HFFc6 (cell line): Measurements from ENCODE around the gene HMGN4. TPM values are rescaled to one million over a fixed set of nuclear protein-coding genes. Genes with fewer than 3 reads are reported as not detected.
A peak's percentile ranks its signal among the peaks of the same experiment; 100 is the strongest.
"Not testable (repeated sequence)": the region's sequence is repeated elsewhere in the genome, so short reads cannot be mapped to it uniquely, and the experiment has no call there.

Experiments used
- DNase-seq: peaks from one replicate; pipeline ENCODE4 v3.0.0-alpha.2; 2018
- H3K27ac Mint-ChIP-seq: 2 replicates; pipeline ENCODE4 v1.8.0; 2020; ENCODE audit warnings: mild to moderate bottlenecking, mixed read lengths
- H3K27me3 Mint-ChIP-seq: 2 replicates; pipeline ENCODE4 v1.8.0; 2021; ENCODE audit warnings: mild to moderate bottlenecking, moderate library complexity, mixed read lengths; ENCODE audit not compliant: insufficient read depth
- H3K36me3 Mint-ChIP-seq: 2 replicates; pipeline ENCODE4 v1.8.0; 2021; ENCODE audit warnings: low read depth, mixed read lengths
- H3K4me1 Mint-ChIP-seq: 2 replicates; pipeline ENCODE4 v1.8.0; 2020; ENCODE audit warnings: low read depth, mixed read lengths
- H3K4me3 Mint-ChIP-seq: 2 replicates; pipeline ENCODE4 v1.8.0; 2020; ENCODE audit warnings: mild to moderate bottlenecking, moderate library complexity, mixed read lengths
- H3K9me3 Mint-ChIP-seq: 2 replicates; pipeline ENCODE4 v1.8.0; 2020; ENCODE audit warnings: mild to moderate bottlenecking, mixed read lengths
- total RNA-seq, 6 experiments: library from RNA; stranded (reverse); fragmentation: NEBNext Ultra II Directional; extraction: Animal tissue kit (Norgen Biotek cat#: 25700); gene quantifications; 2 replicates in 1 of 6; 3 replicates in 5 of 6; pipeline ENCODE4 v1.2.3, GENCODE V29; 2021
- TF ChIP-seq, protein P1 (sequence below): fragments of 200-600 bp; sonication (generic); IDR thresholded peaks from 2 replicates; pipeline ENCODE4 v1.5.0; 2021; ENCODE audit warnings: antibody characterized with exemption, mild to moderate bottlenecking

The HMGN4 gene
- total RNA-seq, 6 experiments from 2014 or later, result 42.6 to 55.7 (median 51.8) TPM

DNA sequence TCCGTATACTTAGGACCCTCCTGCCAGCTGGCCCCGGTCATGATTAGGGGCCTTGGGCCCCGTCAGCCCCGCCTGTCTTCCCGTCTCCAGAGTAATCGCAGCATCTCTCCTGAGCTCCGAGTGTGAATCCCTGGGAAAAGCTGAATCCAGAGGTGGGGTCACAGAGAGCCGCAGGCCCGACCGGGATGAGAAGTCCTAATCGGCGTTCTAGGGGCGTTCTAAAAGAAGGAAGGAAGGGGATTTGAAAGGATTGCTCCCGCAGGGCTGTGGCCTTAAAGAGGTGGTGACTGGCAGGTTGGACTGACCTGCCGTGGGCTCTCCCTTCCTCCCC lies 371 bp downstream of the HMGN4 start:
- peaks cover 26% of the 10 kb centered on the region for H3K36me3 Mint-ChIP-seq
- peak overlapping the region; percentile 92 for H3K4me3 Mint-ChIP-seq
- H3K4me1 Mint-ChIP-seq, result peaks cover 51% of the 10 kb centered on the region
- peak overlapping the region; percentile 99 for H3K27ac Mint-ChIP-seq
- H3K27me3 Mint-ChIP-seq, result peaks cover 7% of the 10 kb centered on the region
- DNase-seq, result no peak
- H3K9me3 Mint-ChIP-seq, result no peaks in the 10 kb centered on the region
- TF ChIP-seq, protein P1, sequence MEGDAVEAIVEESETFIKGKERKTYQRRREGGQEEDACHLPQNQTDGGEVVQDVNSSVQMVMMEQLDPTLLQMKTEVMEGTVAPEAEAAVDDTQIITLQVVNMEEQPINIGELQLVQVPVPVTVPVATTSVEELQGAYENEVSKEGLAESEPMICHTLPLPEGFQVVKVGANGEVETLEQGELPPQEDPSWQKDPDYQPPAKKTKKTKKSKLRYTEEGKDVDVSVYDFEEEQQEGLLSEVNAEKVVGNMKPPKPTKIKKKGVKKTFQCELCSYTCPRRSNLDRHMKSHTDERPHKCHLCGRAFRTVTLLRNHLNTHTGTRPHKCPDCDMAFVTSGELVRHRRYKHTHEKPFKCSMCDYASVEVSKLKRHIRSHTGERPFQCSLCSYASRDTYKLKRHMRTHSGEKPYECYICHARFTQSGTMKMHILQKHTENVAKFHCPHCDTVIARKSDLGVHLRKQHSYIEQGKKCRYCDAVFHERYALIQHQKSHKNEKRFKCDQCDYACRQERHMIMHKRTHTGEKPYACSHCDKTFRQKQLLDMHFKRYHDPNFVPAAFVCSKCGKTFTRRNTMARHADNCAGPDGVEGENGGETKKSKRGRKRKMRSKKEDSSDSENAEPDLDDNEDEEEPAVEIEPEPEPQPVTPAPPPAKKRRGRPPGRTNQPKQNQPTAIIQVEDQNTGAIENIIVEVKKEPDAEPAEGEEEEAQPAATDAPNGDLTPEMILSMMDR, result no peak

DNA sequence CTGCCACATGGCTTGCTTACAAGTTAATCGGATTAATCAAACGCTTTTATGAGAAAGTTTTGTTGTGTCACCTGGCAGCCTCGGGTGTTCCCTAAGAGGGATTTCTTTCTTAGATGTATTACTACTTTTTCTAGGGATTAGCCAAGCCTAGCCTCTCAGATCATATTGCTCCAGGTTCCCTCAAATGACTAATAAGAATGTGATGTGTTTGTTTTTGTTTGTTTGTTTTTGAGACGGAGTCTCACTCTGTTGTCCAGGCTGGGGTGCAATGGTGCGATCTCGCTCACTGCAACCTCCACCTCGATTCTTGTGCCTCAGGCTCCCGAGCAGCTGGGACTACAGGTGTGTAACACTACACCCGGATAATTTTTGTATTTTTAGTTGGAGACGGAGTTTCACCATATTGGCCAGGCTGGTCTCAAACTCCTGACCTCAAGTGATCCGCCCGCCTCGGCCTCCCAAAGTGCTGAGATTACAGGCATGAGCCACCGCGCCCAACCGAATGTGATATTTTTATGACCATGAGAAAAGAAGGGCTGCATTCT lies 977 bp downstream of the HMGN4 start:
- peaks cover 45% of the 10 kb centered on the region for H3K4me1 Mint-ChIP-seq
- no peaks in the 10 kb centered on the region for H3K9me3 Mint-ChIP-seq
- peaks cover 7% of the 10 kb centered on the region for H3K27me3 Mint-ChIP-seq
- TF ChIP-seq, protein P1, result no peak
- peak overlapping the region; percentile 92 for H3K4me3 Mint-ChIP-seq
- H3K27ac Mint-ChIP-seq, result peak overlapping the region; percentile 99
- peaks cover 26% of the 10 kb centered on the region for H3K36me3 Mint-ChIP-seq
- no peak for DNase-seq

DNA sequence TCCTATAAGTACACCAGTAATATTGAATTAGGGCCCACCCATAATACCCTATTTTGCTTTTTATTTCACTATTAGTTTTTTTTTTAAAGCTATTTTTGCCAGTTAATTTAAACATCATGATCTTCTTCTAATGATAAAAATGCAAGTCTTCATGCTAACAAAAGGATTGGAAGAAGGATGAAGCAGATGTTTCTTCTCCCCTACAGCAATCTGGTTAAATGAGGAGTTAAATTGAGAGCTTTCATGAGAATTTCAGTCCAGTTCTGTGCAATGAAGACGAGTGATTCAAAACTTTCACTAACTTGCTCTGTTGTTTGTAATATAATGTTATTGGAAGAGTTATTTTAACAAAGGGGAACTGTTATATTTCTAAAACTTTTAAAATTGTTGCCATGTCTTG lies 3.4 kb downstream of the HMGN4 start:
- H3K36me3 Mint-ChIP-seq, result peaks cover 35% of the 10 kb centered on the region
- no peak overlapping the region for H3K27ac Mint-ChIP-seq
- TF ChIP-seq, protein P1, result no peak
- DNase-seq, result no peak
- H3K4me1 Mint-ChIP-seq, result peaks cover 40% of the 10 kb centered on the region
- no peaks in the 10 kb centered on the region for H3K9me3 Mint-ChIP-seq
- H3K27me3 Mint-ChIP-seq, result peaks cover 7% of the 10 kb centered on the region
- no peak overlapping the region for H3K4me3 Mint-ChIP-seq

DNA sequence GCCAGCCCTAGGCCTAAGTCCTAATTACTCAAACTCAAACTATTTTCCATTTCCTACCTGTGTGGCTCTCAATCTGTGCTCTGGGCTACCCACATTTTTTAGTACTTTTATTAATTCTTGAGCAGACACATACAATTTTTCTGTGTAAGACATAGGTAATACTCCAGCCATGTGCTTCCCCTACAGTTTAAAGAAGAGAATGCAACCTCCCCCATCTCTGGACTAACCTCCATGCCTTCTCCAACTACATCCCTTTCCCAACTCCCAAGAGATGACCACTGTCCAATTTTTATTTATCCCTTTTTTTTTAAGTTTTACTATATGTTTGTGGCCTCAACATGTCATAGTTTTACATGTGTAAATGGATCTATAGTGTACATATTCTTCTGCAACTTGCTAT lies 5.8 kb downstream of the HMGN4 start:
- no peak overlapping the region for H3K27ac Mint-ChIP-seq
- no peak for DNase-seq
- TF ChIP-seq, protein P1, result peak; percentile 68
- no peaks in the 10 kb centered on the region; the same call in 1 of the 2 replicates for H3K27me3 Mint-ChIP-seq
- H3K4me3 Mint-ChIP-seq, result no peak overlapping the region
- H3K4me1 Mint-ChIP-seq, result peaks cover 32% of the 10 kb centered on the region
- H3K36me3 Mint-ChIP-seq, result peaks cover 36% of the 10 kb centered on the region
- H3K9me3 Mint-ChIP-seq, result no peaks in the 10 kb centered on the region

DNA sequence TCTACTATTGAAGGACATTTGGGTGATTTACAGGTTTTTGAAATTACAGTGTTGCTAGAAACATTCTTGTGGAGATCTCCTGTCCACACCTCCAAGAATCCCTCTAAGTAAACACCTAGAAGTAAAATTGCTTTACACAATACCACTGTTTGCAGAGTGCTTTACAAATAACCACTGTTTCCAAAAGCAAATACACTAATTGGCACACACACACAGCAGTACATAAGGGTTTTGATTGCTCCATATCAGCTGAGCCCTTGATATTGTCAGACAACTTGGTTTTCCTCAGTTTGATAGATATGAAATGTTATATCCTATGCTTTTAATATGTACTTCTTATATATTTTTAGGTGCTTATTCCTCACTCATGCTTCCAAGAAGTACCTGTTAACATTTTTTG lies 6.3 kb downstream of the HMGN4 start:
- DNase-seq, result no peak
- Mint-ChIP-seq H3K27ac (no peak overlapping the region), H3K4me3 (no peak overlapping the region), H3K27me3 (no peaks in the 10 kb centered on the region; the same call in 1 of the 2 replicates), H3K4me1 (peaks cover 27% of the 10 kb centered on the region), H3K9me3 (no peaks in the 10 kb centered on the region), H3K36me3 (peaks cover 31% of the 10 kb centered on the region)
- TF ChIP-seq, protein P1, result no peak

DNA sequence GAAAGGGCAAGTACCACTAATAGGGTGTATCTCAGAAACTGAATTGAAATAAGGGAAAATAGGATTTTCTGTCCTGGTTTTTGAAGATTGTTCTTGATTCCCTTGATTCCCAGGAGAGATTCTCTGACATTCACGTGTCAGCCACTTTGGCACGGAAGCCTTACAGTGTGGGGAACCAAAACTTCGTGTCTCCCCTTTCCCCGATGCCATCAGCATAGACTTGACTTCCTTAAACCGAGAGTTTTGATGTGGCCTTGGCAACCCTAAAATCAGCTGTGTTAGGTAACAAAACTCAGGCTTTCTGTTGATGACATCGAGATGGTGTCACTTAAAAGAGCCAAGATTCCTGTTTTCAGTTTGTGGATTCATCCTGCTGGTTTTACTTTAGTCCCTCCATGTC lies 7.5 kb downstream of the HMGN4 start:
- H3K4me3 Mint-ChIP-seq, result no peak overlapping the region
- peaks cover 24% of the 10 kb centered on the region for H3K36me3 Mint-ChIP-seq
- no peaks in the 10 kb centered on the region for H3K9me3 Mint-ChIP-seq
- peaks cover 26% of the 10 kb centered on the region for H3K4me1 Mint-ChIP-seq
- DNase-seq, result no peak
- no peak overlapping the region for H3K27ac Mint-ChIP-seq
- H3K27me3 Mint-ChIP-seq, result no peaks in the 10 kb centered on the region; the same call in 1 of the 2 replicates
- TF ChIP-seq, protein P1, result no peak

DNA sequence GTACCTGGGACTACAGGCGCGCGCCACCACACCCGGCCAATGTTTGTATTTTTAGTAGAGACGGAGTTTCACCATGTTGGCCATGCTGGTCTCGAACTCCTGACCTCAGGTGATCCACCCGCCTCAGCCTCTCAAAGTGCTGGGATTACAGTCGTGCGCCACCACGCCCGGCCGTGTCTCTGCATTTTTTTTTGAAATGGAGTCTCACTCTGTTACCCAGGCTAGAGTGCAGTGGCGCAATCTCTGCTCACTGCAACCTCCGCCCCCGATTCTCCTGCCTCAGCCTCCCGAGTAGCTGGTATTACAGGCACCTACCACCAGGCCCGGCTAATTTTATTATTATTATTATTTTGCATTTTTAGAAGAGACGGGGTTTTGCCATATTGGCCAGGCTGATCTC lies 9.2 kb downstream of the HMGN4 start:
- H3K4me3 Mint-ChIP-seq, H3K9me3 Mint-ChIP-seq, DNase-seq, H3K27ac Mint-ChIP-seq, H3K27me3 Mint-ChIP-seq: not testable (repeated sequence)
- Mint-ChIP-seq H3K36me3 (peaks cover 17% of the 10 kb centered on the region), H3K4me1 (peaks cover 22% of the 10 kb centered on the region; the same call in 1 of the 2 replicates)
